Measurements from ENCODE around the gene GLIS1.
A peak's percentile ranks its signal among the peaks of the same experiment; 100 is the strongest.

The GLIS1 gene

GRCh38 chr1:53595906-53596305 lies 143.1 kb downstream of the GLIS1 start:
- no peak for DNase-seq (ENCODE audit: low read depth in 1 of 2, low spot score in 1 of 2)

- DNase-seq (ENCODE audit: low read depth in 1 of 2, low spot score in 1 of 2): no peak
Observed at GRCh38 chr1:53594391-53595180, 144.4 kb downstream of the GLIS1 start.

GRCh38 chr1:53593758-53594380 lies 145.1 kb downstream of the GLIS1 start:
- no peak for DNase-seq (ENCODE audit: low read depth in 1 of 2, low spot score in 1 of 2)

GRCh38 chr1:53592985-53593757 lies 145.8 kb downstream of the GLIS1 start:
- no peak for DNase-seq (ENCODE audit: low read depth in 1 of 2, low spot score in 1 of 2)

- DNase-seq (ENCODE audit: low read depth in 1 of 2, low spot score in 1 of 2): no peak
Observed at GRCh38 chr1:53592521-53592982, 146.4 kb downstream of the GLIS1 start.

GRCh38 chr1:53591924-53592323 lies 147.0 kb downstream of the GLIS1 start:
- no peak for DNase-seq (ENCODE audit: low read depth in 1 of 2, low spot score in 1 of 2)

GRCh38 chr1:53590531-53591515 lies 148.1 kb downstream of the GLIS1 start:
- no peak for DNase-seq (ENCODE audit: low read depth in 1 of 2, low spot score in 1 of 2)

GRCh38 chr1:53590104-53590503 lies 148.9 kb downstream of the GLIS1 start:
- DNase-seq (ENCODE audit: low read depth in 1 of 2, low spot score in 1 of 2): no peak

- DNase-seq (ENCODE audit: low read depth in 1 of 2, low spot score in 1 of 2): no peak
Observed at GRCh38 chr1:53589043-53589887, 149.7 kb downstream of the GLIS1 start.

GRCh38 chr1:53588053-53588779 lies 150.7 kb downstream of the GLIS1 start:
- no peak for DNase-seq (ENCODE audit: low read depth in 1 of 2, low spot score in 1 of 2)

GRCh38 chr1:53587252-53587988 lies 151.5 kb downstream of the GLIS1 start:
- DNase-seq (ENCODE audit: low read depth in 1 of 2, low spot score in 1 of 2): no peak

- no peak for DNase-seq (ENCODE audit: low read depth in 1 of 2, low spot score in 1 of 2)
Observed at GRCh38 chr1:53586765-53587164, 152.2 kb downstream of the GLIS1 start.

GRCh38 chr1:53585565-53585964 lies 153.4 kb downstream of the GLIS1 start:
- no peak for DNase-seq (ENCODE audit: low read depth in 1 of 2, low spot score in 1 of 2)

- DNase-seq (ENCODE audit: low read depth in 1 of 2, low spot score in 1 of 2): peak in 1 of 2 donors; percentile 14
Observed at GRCh38 chr1:53585129-53585528, 153.8 kb downstream of the GLIS1 start.

GRCh38 chr1:53584777-53585107 lies 154.2 kb downstream of the GLIS1 start:
- no peak for DNase-seq (ENCODE audit: low read depth in 1 of 2, low spot score in 1 of 2)

GRCh38 chr1:53583868-53584776 lies 154.8 kb downstream of the GLIS1 start:
- no peak for DNase-seq (ENCODE audit: low read depth in 1 of 2, low spot score in 1 of 2)

GRCh38 chr1:53583021-53583867 lies 155.7 kb downstream of the GLIS1 start:
- DNase-seq (ENCODE audit: low read depth in 1 of 2, low spot score in 1 of 2): no peak

All from activated CD4-positive, alpha-beta T cell treated with anti-CD3 and anti-CD28 coated beads, Interleukin-2, amount 50 U/mL, for 24 hours (primary cell).